Measurements from ENCODE around the gene COX10.
"Not testable (repeated sequence)": the region's sequence is repeated elsewhere in the genome, so short reads cannot be mapped to it uniquely, and the experiment has no call there.

The COX10 gene

GRCh38 chr17:14069251-14070021 is at the start of gene COX10:
COX10 (plus strand) TSS chr17:14069504; CDS start chr17:14069606, 102 bp downstream.
- DNase-seq = peak; percentile 35

- DNase-seq = not testable (repeated sequence)
Observed at GRCh38 chr17:14021651-14022294, 47.5 kb upstream of the COX10 start.

GRCh38 chr17:14029755-14030154 is 39.5 kb upstream of the COX10 start:
- not testable (repeated sequence) for DNase-seq

- DNase-seq = no peak
Observed at GRCh38 chr17:14032234-14032633, 37.1 kb upstream of the COX10 start.

- no peak for DNase-seq
Observed at GRCh38 chr17:14033166-14033565, 36.1 kb upstream of the COX10 start.

- no peak for DNase-seq
Observed at GRCh38 chr17:14037453-14037852, 31.9 kb upstream of the COX10 start.

- no peak for DNase-seq
Observed at GRCh38 chr17:14038206-14038605, 31.1 kb upstream of the COX10 start.

- no peak for DNase-seq
Observed at GRCh38 chr17:14042411-14042810, 26.9 kb upstream of the COX10 start.

- DNase-seq = no peak
Observed at GRCh38 chr17:14044702-14045101, 24.6 kb upstream of the COX10 start.

- DNase-seq = no peak
Observed at GRCh38 chr17:14046978-14047377, 22.3 kb upstream of the COX10 start.

- DNase-seq = no peak
Observed at GRCh38 chr17:14047591-14047990, 21.7 kb upstream of the COX10 start.

GRCh38 chr17:14048169-14048568 is 21.1 kb upstream of the COX10 start:
- DNase-seq = peak; percentile 17

GRCh38 chr17:14050616-14051015 is 18.7 kb upstream of the COX10 start:
- DNase-seq = no peak

- DNase-seq = no peak
Observed at GRCh38 chr17:14051692-14052091, 17.6 kb upstream of the COX10 start.

GRCh38 chr17:14052886-14053615 is 16.3 kb upstream of the COX10 start:
- no peak for DNase-seq

GRCh38 chr17:14057591-14057990 is 11.7 kb upstream of the COX10 start:
- DNase-seq = no peak

- DNase-seq = no peak
Observed at GRCh38 chr17:14058051-14058450, 11.3 kb upstream of the COX10 start.

GRCh38 chr17:14060706-14061105 is 8.6 kb upstream of the COX10 start:
- no peak for DNase-seq

GRCh38 chr17:14061666-14062560 is 7.4 kb upstream of the COX10 start:
- no peak for DNase-seq

GRCh38 chr17:14067347-14067746 is 2.0 kb upstream of the COX10 start:
- no peak for DNase-seq

- DNase-seq = no peak
Observed at GRCh38 chr17:14068542-14069250, 608 bp upstream of the COX10 start.

GRCh38 chr17:14070344-14070984 is 1.2 kb downstream of the COX10 start:
- DNase-seq = no peak
